ENCODE results near the gene RILPL2.

Gene RILPL2

DNA sequence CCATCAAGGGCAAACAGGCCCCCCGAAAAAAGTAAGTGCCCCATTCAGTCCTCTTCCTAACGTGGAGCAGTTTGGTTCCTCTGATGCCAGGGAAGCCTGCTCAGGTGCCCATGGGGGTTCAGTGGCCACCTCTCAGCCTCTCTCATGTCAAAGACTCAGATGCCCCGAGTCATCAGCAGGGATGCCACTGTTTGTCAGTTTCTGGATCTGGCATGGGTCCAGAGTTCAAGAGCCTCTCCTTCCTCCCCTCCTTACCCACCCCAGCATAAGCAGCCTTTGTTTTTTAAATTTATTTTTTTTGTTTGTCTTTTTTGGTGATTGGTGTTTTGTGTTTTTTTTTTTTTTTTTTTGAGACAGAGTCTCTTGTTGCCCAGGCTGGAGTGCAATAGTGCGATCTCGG is 41.2 kb downstream of the RILPL2 start:
- Mint-ChIP-seq H3K36me3 (ENCODE audit: low read depth) (peaks cover 67% of the 10 kb centered on the region), H3K4me3 (no peak overlapping the region), H3K4me1 (peaks cover 14% of the 10 kb centered on the region), H3K9me3 (no peaks in the 10 kb centered on the region), H3K27me3 (ENCODE audit: low read depth, poor library complexity) (peaks cover 2% of the 10 kb centered on the region), H3K27ac (no peak overlapping the region)
- no peak for DNase-seq
- TF ChIP-seq, protein P1, sequence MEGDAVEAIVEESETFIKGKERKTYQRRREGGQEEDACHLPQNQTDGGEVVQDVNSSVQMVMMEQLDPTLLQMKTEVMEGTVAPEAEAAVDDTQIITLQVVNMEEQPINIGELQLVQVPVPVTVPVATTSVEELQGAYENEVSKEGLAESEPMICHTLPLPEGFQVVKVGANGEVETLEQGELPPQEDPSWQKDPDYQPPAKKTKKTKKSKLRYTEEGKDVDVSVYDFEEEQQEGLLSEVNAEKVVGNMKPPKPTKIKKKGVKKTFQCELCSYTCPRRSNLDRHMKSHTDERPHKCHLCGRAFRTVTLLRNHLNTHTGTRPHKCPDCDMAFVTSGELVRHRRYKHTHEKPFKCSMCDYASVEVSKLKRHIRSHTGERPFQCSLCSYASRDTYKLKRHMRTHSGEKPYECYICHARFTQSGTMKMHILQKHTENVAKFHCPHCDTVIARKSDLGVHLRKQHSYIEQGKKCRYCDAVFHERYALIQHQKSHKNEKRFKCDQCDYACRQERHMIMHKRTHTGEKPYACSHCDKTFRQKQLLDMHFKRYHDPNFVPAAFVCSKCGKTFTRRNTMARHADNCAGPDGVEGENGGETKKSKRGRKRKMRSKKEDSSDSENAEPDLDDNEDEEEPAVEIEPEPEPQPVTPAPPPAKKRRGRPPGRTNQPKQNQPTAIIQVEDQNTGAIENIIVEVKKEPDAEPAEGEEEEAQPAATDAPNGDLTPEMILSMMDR (IDR thresholded peaks at IDR 0.05): no peak

- TF ChIP-seq, protein P1 (IDR thresholded peaks at IDR 0.05): no peak
- peaks cover 5% of the 10 kb centered on the region for H3K27me3 Mint-ChIP-seq (ENCODE audit: low read depth, poor library complexity)
- H3K36me3 Mint-ChIP-seq (ENCODE audit: low read depth): peaks cover 61% of the 10 kb centered on the region
- H3K4me1 Mint-ChIP-seq: peaks cover 19% of the 10 kb centered on the region
- no peak overlapping the region for H3K27ac Mint-ChIP-seq
- no peaks in the 10 kb centered on the region for H3K9me3 Mint-ChIP-seq
- no peak for DNase-seq
- no peak overlapping the region for H3K4me3 Mint-ChIP-seq
Observed at GRCh38 chr12:123393747-123394146, 42.7 kb downstream of the RILPL2 start.

DNA sequence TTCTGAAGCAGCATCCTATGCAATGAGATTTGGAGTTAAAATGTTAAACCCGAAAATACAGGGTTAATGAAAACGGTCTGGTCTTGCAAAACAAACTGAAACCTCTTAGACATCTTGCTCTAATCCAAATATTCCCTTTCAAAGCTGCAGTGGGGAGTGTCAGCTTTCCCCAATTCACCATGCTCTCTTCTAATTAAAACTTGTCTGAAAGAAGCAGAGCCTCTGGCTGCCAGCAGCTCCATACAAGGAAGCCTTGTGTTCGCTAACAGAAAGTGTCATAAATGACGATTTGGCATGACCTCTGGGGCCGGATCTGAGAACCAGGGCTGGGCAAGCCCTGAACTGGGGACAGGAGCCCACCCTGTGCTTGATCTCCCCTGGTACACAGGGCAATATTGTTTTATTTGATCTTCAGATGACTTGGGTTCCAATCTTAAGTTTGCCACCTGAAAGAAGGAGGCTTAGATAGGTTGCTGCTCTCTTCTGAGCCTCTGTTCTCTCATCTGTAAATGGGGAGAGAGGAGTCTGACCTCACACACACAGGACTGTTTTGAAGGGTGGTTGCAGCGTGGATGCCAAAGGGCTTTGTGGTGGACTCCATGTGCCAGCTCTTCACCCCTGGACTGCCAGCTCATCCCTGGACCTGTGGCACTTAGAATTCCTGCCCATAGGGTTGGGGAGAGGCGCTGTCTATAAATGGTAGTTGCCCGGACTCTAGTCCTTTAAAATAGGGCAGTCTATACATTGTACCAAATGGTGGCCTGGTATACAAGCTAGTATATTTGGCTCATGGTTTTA is 44.7 kb downstream of the RILPL2 start:
- Mint-ChIP-seq H3K27ac (no peak overlapping the region), H3K4me1 (peaks cover 36% of the 10 kb centered on the region), H3K9me3 (no peaks in the 10 kb centered on the region), H3K4me3 (peak overlapping the region; percentile 23), H3K36me3 (ENCODE audit: low read depth) (peaks cover 48% of the 10 kb centered on the region), H3K27me3 (ENCODE audit: low read depth, poor library complexity) (peaks cover 5% of the 10 kb centered on the region)
- DNase-seq: no peak
- TF ChIP-seq, protein P1 (IDR thresholded peaks at IDR 0.05): no peak

GRCh38 chr12:123390498-123391426 is 45.7 kb downstream of the RILPL2 start:
- peak overlapping the region; percentile 94 for H3K4me3 Mint-ChIP-seq
- H3K27ac Mint-ChIP-seq: peak overlapping the region; percentile 97
- peaks cover 5% of the 10 kb centered on the region for H3K27me3 Mint-ChIP-seq (ENCODE audit: low read depth, poor library complexity)
- peaks cover 40% of the 10 kb centered on the region for H3K4me1 Mint-ChIP-seq
- DNase-seq: no peak
- H3K9me3 Mint-ChIP-seq: no peaks in the 10 kb centered on the region
- H3K36me3 Mint-ChIP-seq (ENCODE audit: low read depth): peaks cover 38% of the 10 kb centered on the region
- TF ChIP-seq, protein P1 (IDR thresholded peaks at IDR 0.05): no peak

DNA sequence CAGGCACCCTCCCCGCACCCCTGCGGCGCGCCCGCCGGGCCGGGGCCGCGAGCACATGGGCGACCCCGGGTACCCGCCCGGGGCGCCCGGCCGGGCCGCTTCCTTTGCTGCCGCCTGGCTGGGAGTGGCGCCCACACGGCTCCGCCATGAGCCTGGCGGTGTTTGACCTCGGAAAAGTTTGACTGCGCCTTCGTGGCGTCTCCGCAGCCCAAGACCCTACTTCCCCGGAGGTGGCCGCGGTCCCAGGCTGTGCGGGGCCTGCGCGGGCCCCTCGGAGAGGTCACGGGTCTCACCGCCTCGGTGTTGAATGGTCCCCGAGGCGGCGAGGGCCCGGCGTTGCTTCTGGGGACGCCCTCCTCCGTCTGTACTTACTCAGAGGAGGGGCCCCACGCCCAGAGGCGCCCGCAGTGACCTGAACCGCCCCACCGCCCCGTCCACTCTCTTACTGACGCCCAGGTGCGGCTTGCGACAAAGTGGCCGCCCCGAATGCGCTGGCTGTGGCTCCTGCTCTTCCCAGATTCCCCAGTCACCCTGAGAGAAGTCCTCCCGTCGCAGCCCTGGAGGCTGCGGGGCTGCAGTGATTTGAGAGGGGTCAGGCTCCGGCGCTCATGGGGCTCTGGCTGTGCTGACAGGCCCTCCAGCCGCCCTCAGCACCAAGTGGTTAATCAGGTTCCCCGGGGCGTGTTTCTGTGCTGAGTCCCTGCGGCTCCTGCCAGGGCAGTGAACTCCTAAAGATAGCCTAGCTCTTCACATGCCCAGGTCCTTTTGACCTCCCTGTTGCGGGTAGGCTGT is 46.7 kb downstream of the RILPL2 start:
- H3K4me3 Mint-ChIP-seq: peak overlapping the region; percentile 94
- H3K9me3 Mint-ChIP-seq: no peaks in the 10 kb centered on the region
- peaks cover 40% of the 10 kb centered on the region for H3K4me1 Mint-ChIP-seq
- TF ChIP-seq, protein P1 (IDR thresholded peaks at IDR 0.05): no peak
- peaks cover 32% of the 10 kb centered on the region for H3K36me3 Mint-ChIP-seq (ENCODE audit: low read depth)
- peak; percentile 54 for DNase-seq
- H3K27me3 Mint-ChIP-seq (ENCODE audit: low read depth, poor library complexity): peaks cover 5% of the 10 kb centered on the region
- peak overlapping the region; percentile 97 for H3K27ac Mint-ChIP-seq

Data from nephron progenitor cell (in vitro differentiated cells).